Fibroblast of lung (primary cell): ENCODE data around the gene OPN1MW3.
"Not testable (repeated sequence)": the region's sequence is repeated elsewhere in the genome, so short reads cannot be mapped to it uniquely, and the experiment has no call there.

Experiments
- EZH2 ChIP-seq: IDR thresholded peaks from 2 replicates; pipeline ENCODE4 v1.5.1; 2012; ENCODE audit warnings: low read length, control low read depth, mild to moderate bottlenecking; ENCODE audit errors: missing control alignments
- TF ChIP-seq, protein P1 (sequence below), 2 donors: IDR thresholded peaks in 1 of 2; conservative IDR thresholded peaks in 1 of 2; 1 replicate in 1 of 2; 2 replicates in 1 of 2; pipeline ENCODE4 v1.5.1; 2011 to 2012; ENCODE audit warnings: low read length in 2 of 2, control low read depth in 1 of 2, inconsistent platforms in 1 of 2, low read depth in 1 of 2, mild to moderate bottlenecking in 1 of 2

DNA sequence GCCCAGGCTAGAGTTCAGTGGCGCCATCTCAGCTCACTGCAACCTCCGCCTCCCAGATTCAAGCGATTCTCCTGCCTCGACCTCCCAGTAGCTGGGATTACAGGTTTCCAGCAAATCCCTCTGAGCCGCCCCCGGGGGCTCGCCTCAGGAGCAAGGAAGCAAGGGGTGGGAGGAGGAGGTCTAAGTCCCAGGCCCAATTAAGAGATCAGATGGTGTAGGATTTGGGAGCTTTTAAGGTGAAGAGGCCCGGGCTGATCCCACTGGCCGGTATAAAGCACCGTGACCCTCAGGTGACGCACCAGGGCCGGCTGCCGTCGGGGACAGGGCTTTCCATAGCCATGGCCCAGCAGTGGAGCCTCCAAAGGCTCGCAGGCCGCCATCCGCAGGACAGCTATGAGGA lies at the start of gene OPN1MW3:
- TF ChIP-seq, protein P1, sequence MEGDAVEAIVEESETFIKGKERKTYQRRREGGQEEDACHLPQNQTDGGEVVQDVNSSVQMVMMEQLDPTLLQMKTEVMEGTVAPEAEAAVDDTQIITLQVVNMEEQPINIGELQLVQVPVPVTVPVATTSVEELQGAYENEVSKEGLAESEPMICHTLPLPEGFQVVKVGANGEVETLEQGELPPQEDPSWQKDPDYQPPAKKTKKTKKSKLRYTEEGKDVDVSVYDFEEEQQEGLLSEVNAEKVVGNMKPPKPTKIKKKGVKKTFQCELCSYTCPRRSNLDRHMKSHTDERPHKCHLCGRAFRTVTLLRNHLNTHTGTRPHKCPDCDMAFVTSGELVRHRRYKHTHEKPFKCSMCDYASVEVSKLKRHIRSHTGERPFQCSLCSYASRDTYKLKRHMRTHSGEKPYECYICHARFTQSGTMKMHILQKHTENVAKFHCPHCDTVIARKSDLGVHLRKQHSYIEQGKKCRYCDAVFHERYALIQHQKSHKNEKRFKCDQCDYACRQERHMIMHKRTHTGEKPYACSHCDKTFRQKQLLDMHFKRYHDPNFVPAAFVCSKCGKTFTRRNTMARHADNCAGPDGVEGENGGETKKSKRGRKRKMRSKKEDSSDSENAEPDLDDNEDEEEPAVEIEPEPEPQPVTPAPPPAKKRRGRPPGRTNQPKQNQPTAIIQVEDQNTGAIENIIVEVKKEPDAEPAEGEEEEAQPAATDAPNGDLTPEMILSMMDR (conservative IDR thresholded peaks at IDR 0.05 in 1 of 2, IDR thresholded peaks at IDR 0.05 in 1 of 2; ENCODE audit: low read depth in 1 of 2, low read length in 2 of 2) = not testable (repeated sequence)
- not testable (repeated sequence) for TF ChIP-seq EZH2
